Epithelial cell of esophagus (primary cell): ENCODE data around the gene METTL1.
A peak's percentile ranks its signal among the peaks of the same experiment; 100 is the strongest.

Source experiments
- DNase-seq: peaks from one replicate; pipeline ENCODE4 v3.0.0; 2010; ENCODE audit warnings: low read depth
- H3K4me3 ChIP-seq: 2 replicates; pipeline ENCODE4 v1.5.1; 2011; ENCODE audit warnings: mild to moderate bottlenecking, low read length, control low read depth
- TF ChIP-seq, protein P1 (sequence below): IDR thresholded peaks from 2 replicates; pipeline ENCODE4 v1.5.1; 2011; ENCODE audit warnings: low read depth, mild to moderate bottlenecking, low read length, control low read depth, inconsistent platforms; ENCODE audit not compliant: insufficient read depth; ENCODE audit errors: missing control alignments

The METTL1 gene

DNA sequence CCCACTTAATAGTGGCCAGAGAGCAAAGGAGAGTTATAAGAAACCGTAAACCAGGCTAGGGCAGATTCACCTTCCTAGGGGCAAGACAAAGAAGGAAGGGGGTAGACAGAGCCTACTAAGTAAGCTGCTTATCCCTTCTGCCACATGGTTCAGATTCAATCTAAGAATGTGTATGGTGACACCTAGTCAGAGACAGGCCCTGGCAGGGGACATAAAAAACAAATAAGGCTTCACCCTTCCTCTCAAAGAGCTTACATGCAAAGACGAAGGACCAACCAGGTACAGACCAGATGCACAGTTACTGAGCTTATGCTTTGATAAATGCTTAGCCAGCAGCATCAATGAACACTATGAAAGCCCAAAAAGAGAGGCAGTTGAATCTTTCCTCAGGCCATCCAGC is 9.4 kb downstream of the METTL1 start:
- no peak for DNase-seq
- H3K4me3 ChIP-seq = no peak overlapping the region
- TF ChIP-seq, protein P1, sequence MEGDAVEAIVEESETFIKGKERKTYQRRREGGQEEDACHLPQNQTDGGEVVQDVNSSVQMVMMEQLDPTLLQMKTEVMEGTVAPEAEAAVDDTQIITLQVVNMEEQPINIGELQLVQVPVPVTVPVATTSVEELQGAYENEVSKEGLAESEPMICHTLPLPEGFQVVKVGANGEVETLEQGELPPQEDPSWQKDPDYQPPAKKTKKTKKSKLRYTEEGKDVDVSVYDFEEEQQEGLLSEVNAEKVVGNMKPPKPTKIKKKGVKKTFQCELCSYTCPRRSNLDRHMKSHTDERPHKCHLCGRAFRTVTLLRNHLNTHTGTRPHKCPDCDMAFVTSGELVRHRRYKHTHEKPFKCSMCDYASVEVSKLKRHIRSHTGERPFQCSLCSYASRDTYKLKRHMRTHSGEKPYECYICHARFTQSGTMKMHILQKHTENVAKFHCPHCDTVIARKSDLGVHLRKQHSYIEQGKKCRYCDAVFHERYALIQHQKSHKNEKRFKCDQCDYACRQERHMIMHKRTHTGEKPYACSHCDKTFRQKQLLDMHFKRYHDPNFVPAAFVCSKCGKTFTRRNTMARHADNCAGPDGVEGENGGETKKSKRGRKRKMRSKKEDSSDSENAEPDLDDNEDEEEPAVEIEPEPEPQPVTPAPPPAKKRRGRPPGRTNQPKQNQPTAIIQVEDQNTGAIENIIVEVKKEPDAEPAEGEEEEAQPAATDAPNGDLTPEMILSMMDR = no peak

DNA sequence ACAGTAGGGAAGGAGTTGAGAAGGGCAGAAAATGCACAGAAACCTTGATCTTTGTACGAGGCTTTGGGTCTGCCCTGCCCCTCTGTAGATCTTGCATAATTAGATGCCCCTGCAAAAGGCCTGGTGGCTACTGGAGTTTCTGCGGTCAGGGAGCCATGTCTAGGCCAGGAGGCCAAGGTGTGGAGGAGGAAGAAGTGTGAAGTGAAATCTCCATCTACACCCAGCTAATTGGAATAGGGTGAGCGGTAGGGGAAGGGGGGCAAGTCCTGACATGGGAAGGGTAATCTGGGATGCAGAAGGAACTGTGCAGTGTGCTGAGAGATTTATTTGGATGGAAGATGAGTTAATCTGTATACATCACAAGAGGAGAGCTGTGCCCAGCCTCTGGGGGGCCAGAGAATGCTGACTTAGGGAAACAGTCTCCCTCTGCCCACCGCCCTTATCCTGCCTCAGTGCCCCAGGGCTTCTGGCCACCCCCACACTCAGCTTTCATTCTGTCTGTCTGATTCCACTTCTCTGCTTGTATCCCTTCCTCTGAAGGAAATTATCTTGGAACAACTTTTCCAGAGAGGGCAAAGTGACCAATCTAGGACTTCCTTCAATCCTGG is 10.4 kb downstream of the METTL1 start:
- TF ChIP-seq, protein P1 = no peak
- H3K4me3 ChIP-seq = no peak overlapping the region
- no peak for DNase-seq

DNA sequence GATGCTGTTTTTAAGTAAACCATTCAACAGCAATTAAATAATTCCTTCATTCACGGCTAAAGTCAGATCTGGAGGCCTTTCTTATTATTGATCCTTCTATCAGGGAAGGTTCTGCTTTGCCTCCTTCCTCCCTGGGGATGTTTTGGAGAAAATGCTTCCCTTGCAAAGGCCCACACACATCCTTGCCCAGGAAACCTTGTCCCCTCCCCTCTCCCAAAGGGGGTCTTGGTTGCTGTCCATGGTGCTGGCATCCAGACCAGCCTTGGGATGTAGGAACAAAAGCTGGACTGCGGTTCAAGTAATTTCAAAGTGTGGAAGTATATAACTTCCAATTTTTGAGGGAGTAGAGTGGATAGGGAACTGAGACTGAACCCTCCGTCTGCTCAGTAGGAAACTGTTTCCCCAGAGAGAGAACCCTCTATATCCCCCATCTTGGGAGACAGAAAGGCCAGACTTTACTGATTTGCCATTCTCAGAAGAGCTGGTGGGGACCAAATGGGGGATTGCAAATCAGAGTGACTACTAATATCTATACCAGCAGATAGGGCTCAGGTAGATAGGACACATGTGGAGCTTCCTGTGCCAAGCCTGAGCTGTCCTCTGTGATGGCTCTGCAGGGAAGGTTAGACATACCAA is 11.4 kb downstream of the METTL1 start:
- no peak for DNase-seq
- no peak overlapping the region for H3K4me3 ChIP-seq
- TF ChIP-seq, protein P1 = no peak

DNA sequence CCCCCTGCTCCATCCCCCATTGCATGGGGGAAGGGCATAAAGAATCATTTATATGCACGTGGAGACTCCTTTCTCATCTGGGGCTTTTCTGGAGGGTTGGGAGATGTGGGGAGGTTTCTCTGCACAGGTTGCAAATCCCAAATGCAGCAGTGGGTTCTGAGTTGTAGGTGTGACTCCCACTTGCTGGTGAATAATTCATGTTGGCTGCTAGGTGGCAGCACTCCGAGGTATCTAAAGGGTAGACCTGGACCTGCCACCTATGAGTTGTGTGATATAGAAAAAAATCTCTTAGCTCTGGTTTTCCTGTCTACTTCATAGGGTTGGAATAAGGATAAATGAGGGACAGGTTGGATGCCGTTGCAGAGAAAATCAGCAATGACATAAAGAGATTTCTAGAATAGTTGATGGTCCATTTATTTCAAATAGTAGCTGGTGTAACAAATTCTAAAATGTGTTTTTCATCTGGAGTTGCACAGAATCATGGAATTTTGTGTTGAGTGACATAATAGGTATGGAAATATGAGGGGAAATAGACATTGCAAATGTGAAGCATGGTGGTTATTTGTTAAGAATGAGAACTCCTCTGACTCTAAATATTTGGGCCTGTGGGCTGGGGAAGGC is 12.4 kb downstream of the METTL1 start:
- peak; percentile 73 for DNase-seq
- TF ChIP-seq, protein P1 = peak; percentile 73
- no peak overlapping the region for H3K4me3 ChIP-seq

DNA sequence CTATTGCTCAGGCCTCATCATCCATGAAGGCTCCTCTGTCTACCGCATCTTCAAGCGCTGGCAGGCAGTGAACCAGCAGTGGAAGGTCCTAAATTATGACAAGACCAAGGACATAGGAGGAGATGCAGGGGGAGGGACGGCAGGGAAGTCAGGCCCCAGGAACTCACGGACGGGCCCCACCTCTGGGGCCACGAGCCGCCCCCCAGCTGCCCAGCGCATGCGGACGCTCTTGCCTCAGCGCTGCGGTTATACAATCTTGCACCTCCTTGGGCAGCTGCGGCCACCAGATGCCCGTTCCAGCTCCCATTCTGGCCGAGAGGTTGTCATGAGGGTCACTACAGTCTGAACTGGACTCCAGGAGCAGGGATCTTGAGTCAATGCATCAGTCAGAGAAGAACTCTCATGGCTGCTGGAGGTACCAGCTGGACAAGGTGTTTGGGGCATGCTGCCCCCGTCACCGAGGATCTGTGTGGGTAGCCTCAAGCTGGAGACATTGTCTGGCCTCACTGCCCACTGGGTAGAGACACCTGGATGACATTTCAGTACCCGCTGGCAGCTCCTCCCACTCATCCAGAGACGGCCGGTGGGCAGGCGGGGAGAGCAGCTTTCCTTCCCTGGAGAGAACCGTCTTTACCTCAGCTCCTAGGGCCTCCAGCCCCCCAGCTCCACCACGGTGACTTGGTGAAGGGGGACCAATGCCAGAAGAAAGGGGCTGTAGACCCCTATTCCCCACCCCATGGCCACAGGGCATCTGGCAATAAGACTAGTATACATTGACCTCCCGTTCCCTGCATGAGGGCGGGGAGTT is 13.1 kb downstream of the METTL1 start:
- H3K4me3 ChIP-seq = no peak overlapping the region
- no peak for DNase-seq
- TF ChIP-seq, protein P1 = no peak

DNA sequence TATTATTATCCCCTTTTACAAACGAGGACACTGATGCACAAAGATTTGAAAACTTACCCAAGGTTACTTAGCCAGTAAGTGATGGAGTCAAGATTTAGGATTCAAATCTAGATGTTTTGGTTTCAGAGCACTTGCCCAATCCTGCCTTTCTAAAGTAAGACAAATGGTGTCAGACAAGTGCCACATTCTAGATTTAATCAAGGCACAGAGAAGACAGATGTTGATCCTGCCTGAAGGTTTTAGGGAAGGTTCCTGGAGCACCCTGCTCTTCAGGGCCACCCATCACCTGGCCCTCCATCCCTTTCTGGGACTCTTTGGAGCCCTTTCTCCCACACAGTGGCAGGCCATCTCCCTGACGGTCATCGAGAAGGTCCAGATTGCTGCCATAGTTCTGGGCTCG is 14.1 kb downstream of the METTL1 start:
- DNase-seq = no peak
- no peak overlapping the region for H3K4me3 ChIP-seq
- TF ChIP-seq, protein P1 = no peak
